A673 (cell line): ENCODE data around the gene EXOC4.

Experiments used
- CTCF ChIP-seq: fragments of 300-800, 200-600 bp; sonication (generic); conservative IDR thresholded peaks from 2 replicates; pipeline ENCODE4 v1.5.1; 2017; ENCODE audit warnings: low read depth, mild to moderate bottlenecking, antibody characterized with exemption, low read length, moderate library complexity, mixed read lengths
- EZH2 ChIP-seq: fragments of 200-600 bp; sonication (generic); IDR thresholded peaks from 2 replicates; pipeline ENCODE4 v1.6.1; 2017; ENCODE audit warnings: borderline replicate concordance, low read depth, mild to moderate bottlenecking, mixed read lengths, antibody characterized with exemption, low read length; ENCODE audit not compliant: poor library complexity, severe bottlenecking

GRCh38 chr7:134104166-134104565 is 851.3 kb downstream of the EXOC4 start:
- TF ChIP-seq CTCF (no peak), EZH2 (no peak)
